Neural cell (in vitro differentiated cells): ENCODE data around the gene RNF121. TPM values are rescaled to one million over a fixed set of nuclear protein-coding genes. Genes with fewer than 3 reads are reported as not detected.

Experiments used
- H2AFZ ChIP-seq: fragments of 200-600, 300-800 bp; sonication (generic), shearing (Covaris generic); 2 replicates; pipeline ENCODE4 v1.6.0; 2014; ENCODE audit warnings: low read depth, mild to moderate bottlenecking, antibody characterized with exemption, low read length, moderate library complexity
- H3F3A ChIP-seq: fragments of 200-600 bp; shearing (Covaris generic); 2 replicates; pipeline ENCODE4 v1.6.1; 2016; ENCODE audit warnings: mild to moderate bottlenecking, moderate library complexity, mixed read lengths, antibody characterized with exemption, low read length; ENCODE audit not compliant: insufficient read depth, poor library complexity, severe bottlenecking
- H3K27ac ChIP-seq: fragments of 200-600, 300-800 bp; sonication (generic), shearing (Covaris generic); 2 replicates; pipeline ENCODE4 v1.5.1; 2014; ENCODE audit warnings: mild to moderate bottlenecking, low read length, moderate library complexity
- H3K27me3 ChIP-seq: fragments of 300-800, 200-600 bp; sonication (generic), shearing (Covaris generic); 2 replicates; pipeline ENCODE4 v1.6.0; 2014; ENCODE audit warnings: mild to moderate bottlenecking, low read depth, low read length, moderate library complexity; ENCODE audit not compliant: insufficient read depth
- H3K36me3 ChIP-seq: fragments of 300-800, 200-600 bp; sonication (generic), shearing (Covaris generic); 2 replicates; pipeline ENCODE4 v1.5.1; 2014; ENCODE audit warnings: mild to moderate bottlenecking, antibody characterized with exemption, low read length, moderate library complexity; ENCODE audit not compliant: insufficient read depth
- H3K4me2 ChIP-seq: fragments of 300-800, 200-600 bp; sonication (generic), shearing (Covaris generic); 2 replicates; pipeline ENCODE4 v1.6.0; 2014; ENCODE audit warnings: mild to moderate bottlenecking, low read length
- H3K4me3 ChIP-seq: fragments of 300-800, 200-600 bp; sonication (generic), shearing (Covaris generic); 2 replicates; pipeline ENCODE4 v1.5.1; 2014; ENCODE audit warnings: mild to moderate bottlenecking, low read length, moderate library complexity
- H3K79me2 ChIP-seq: fragments of 200-600 bp; shearing (Covaris generic); replicated peaks from 2 replicates; pipeline ENCODE4 v1.6.0; 2014; ENCODE audit warnings: mild to moderate bottlenecking, low read length, moderate library complexity; ENCODE audit not compliant: insufficient read depth
- H3K9ac ChIP-seq: fragments of 300-800, 200-600 bp; sonication (generic), shearing (Covaris generic); 2 replicates; pipeline ENCODE4 v1.6.1; 2016; ENCODE audit warnings: mild to moderate bottlenecking, low read length, mixed read lengths
- H3K9me2 ChIP-seq: fragments of 200-600 bp; shearing (Covaris generic); 2 replicates; pipeline ENCODE4 v1.6.1; 2016; ENCODE audit warnings: mild to moderate bottlenecking, low read length, mixed read lengths; ENCODE audit not compliant: insufficient read depth
- H3K9me3 ChIP-seq: fragments of 200-600, 300-800 bp; sonication (generic), shearing (Covaris generic); 2 replicates; pipeline ENCODE4 v1.6.1; 2016; ENCODE audit warnings: mild to moderate bottlenecking, mixed run types, low read length, moderate library complexity, mixed read lengths
- H4K20me1 ChIP-seq: fragments of 200-600 bp; shearing (Covaris generic); 2 replicates; pipeline ENCODE4 v1.6.1; 2016; ENCODE audit warnings: mild to moderate bottlenecking, mixed run types; ENCODE audit not compliant: insufficient read depth
- CTCF ChIP-seq: fragments of 450-650 bp; IDR thresholded peaks from 2 replicates; pipeline ENCODE4 v1.5.1; 2014; ENCODE audit warnings: antibody characterized with exemption, mild to moderate bottlenecking, moderate library complexity; ENCODE audit not compliant: poor library complexity, severe bottlenecking
- EP300 ChIP-seq: fragments of 450-650 bp; conservative IDR thresholded peaks from 2 replicates; pipeline ENCODE4 v1.6.1; 2014; ENCODE audit warnings: antibody characterized with exemption, mild to moderate bottlenecking, moderate library complexity; ENCODE audit not compliant: poor library complexity, severe bottlenecking
- EZH2 ChIP-seq: fragments of 200-600, 300-800 bp; shearing (Covaris generic), sonication (generic); IDR thresholded peaks from 2 replicates; pipeline ENCODE4 v1.6.1; 2014; ENCODE audit warnings: antibody characterized with exemption, low read length, borderline replicate concordance, mild to moderate bottlenecking; ENCODE audit not compliant: insufficient read depth, poor library complexity, severe bottlenecking
- MXI1 ChIP-seq: fragments of 450-650 bp; conservative IDR thresholded peaks from 2 replicates; pipeline ENCODE4 v1.6.1; 2014; ENCODE audit warnings: antibody characterized with exemption, mild to moderate bottlenecking; ENCODE audit not compliant: poor library complexity, severe bottlenecking
- POLR2AphosphoS5 ChIP-seq: IDR thresholded peaks from 2 replicates; pipeline ENCODE4 v1.6.1; 2012
- RAD21 ChIP-seq: fragments of 450-650 bp; conservative IDR thresholded peaks from 2 replicates; pipeline ENCODE4 v1.6.1; 2014; ENCODE audit warnings: antibody characterized with exemption, mild to moderate bottlenecking, moderate library complexity
- SMC3 ChIP-seq: fragments of 450-650 bp; conservative IDR thresholded peaks from 2 replicates; pipeline ENCODE4 v1.6.1; 2014; ENCODE audit warnings: antibody characterized with exemption, mild to moderate bottlenecking, moderate library complexity; ENCODE audit not compliant: poor library complexity
- TAF1 ChIP-seq: IDR thresholded peaks from 2 replicates; pipeline ENCODE4 v1.6.1; 2012; ENCODE audit warnings: low read depth
- polyA plus RNA-seq: library from polyadenylated mRNA; depleted of rRNA; stranded (reverse); fragments of >200 nt; gene quantifications from 2 replicates; pipeline ENCODE4 v1.2.3, GENCODE V29; 2014
- TF ChIP-seq, protein P1 (sequence below): IDR thresholded peaks from 2 replicates; pipeline ENCODE4 v1.6.1; 2012; ENCODE audit warnings: borderline replicate concordance

RNF121 gene
- polyA plus RNA-seq, 1 donor from 2014 or later: 21.2 TPM

- H3F3A ChIP-seq: no peaks in the 10 kb centered on the region
- H3K27ac ChIP-seq: no peak overlapping the region
- no peaks in the 10 kb centered on the region for H3K9me2 ChIP-seq
- no peaks in the 10 kb centered on the region for H3K79me2 ChIP-seq
- no peak overlapping the region for H3K4me3 ChIP-seq
- no peaks in the 10 kb centered on the region for H3K36me3 ChIP-seq
- no peaks in the 10 kb centered on the region for H3K27me3 ChIP-seq
- no peak overlapping the region for H3K4me2 ChIP-seq
- TF ChIP-seq SMC3 (no peak), EZH2 (no peak), RAD21 (no peak), EP300 (no peak), TAF1 (no peak)
- TF ChIP-seq, protein P1, sequence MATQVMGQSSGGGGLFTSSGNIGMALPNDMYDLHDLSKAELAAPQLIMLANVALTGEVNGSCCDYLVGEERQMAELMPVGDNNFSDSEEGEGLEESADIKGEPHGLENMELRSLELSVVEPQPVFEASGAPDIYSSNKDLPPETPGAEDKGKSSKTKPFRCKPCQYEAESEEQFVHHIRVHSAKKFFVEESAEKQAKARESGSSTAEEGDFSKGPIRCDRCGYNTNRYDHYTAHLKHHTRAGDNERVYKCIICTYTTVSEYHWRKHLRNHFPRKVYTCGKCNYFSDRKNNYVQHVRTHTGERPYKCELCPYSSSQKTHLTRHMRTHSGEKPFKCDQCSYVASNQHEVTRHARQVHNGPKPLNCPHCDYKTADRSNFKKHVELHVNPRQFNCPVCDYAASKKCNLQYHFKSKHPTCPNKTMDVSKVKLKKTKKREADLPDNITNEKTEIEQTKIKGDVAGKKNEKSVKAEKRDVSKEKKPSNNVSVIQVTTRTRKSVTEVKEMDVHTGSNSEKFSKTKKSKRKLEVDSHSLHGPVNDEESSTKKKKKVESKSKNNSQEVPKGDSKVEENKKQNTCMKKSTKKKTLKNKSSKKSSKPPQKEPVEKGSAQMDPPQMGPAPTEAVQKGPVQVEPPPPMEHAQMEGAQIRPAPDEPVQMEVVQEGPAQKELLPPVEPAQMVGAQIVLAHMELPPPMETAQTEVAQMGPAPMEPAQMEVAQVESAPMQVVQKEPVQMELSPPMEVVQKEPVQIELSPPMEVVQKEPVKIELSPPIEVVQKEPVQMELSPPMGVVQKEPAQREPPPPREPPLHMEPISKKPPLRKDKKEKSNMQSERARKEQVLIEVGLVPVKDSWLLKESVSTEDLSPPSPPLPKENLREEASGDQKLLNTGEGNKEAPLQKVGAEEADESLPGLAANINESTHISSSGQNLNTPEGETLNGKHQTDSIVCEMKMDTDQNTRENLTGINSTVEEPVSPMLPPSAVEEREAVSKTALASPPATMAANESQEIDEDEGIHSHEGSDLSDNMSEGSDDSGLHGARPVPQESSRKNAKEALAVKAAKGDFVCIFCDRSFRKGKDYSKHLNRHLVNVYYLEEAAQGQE: no peak
- H4K20me1 ChIP-seq: no peaks in the 10 kb centered on the region
- H2AFZ ChIP-seq: no peak overlapping the region
- H3K9ac ChIP-seq: no peak overlapping the region
- H3K9me3 ChIP-seq: no peaks in the 10 kb centered on the region
Measured at GRCh38 chr11:71914617-71915189, 14.1 kb upstream of the RNF121 start.

GRCh38 chr11:71917646-71918140 is 11.2 kb upstream of the RNF121 start:
- no peaks in the 10 kb centered on the region for H3K9me3 ChIP-seq
- TF ChIP-seq SMC3: no peak
- TF ChIP-seq TAF1: no peak
- TF ChIP-seq EP300: no peak
- TF ChIP-seq RAD21: no peak
- TF ChIP-seq, protein P1: no peak
- no peak for TF ChIP-seq MXI1
- TF ChIP-seq EZH2: no peak
- no peak for TF ChIP-seq POLR2AphosphoS5
- TF ChIP-seq CTCF: no peak

More at GRCh38 chr11:71917646-71918140, 11.2 kb upstream of the RNF121 start:
- Histone ChIP-seq H3F3A (no peaks in the 10 kb centered on the region), H2AFZ (no peak overlapping the region), H3K9me2 (no peaks in the 10 kb centered on the region), H3K79me2 (no peaks in the 10 kb centered on the region), H3K36me3 (no peaks in the 10 kb centered on the region), H3K27me3 (no peaks in the 10 kb centered on the region), H3K9ac (no peak overlapping the region), H4K20me1 (no peaks in the 10 kb centered on the region), H3K4me2 (no peak overlapping the region), H3K4me3 (no peak overlapping the region), H3K27ac (no peak overlapping the region)
